HepG2 (cell line): ENCODE results near the gene PCYT2. TPM values are rescaled to one million over a fixed set of nuclear protein-coding genes. Genes with fewer than 3 reads are reported as not detected.

Experiments used
- ARHGAP35 ChIP-seq: sonication (generic); formaldehyde crosslinking; IDR thresholded peaks from 2 replicates; pipeline ENCODE4 v1.9.0; 2022; ENCODE audit warnings: mild to moderate bottlenecking, inconsistent platforms, moderate library complexity, missing genetic modification reagents, borderline replicate concordance
- ATF7 ChIP-seq, 2 experiments: fragments of 450-650 bp in 1 of 2; sonication (generic) in 1 of 2; formaldehyde crosslinking in 1 of 2; IDR thresholded peaks; 2 replicates each; pipeline versions ENCODE4 v1.4.0 to v1.6.1; 2016 to 2020; ENCODE audit warnings: antibody characterized with exemption in 1 of 2, mild to moderate bottlenecking in 1 of 2, missing genetic modification reagents in 1 of 2
- BRD4 ChIP-seq: sonication (generic); formaldehyde crosslinking; IDR thresholded peaks from 2 replicates; pipeline ENCODE4 v1.4.0; 2020; ENCODE audit warnings: missing genetic modification reagents
- CBX1 ChIP-seq: IDR thresholded peaks from one replicate; pipeline ENCODE4 v1.6.1; 2016; ENCODE audit warnings: antibody characterized with exemption, low read depth
- CENPT ChIP-seq: sonication (generic); formaldehyde crosslinking; IDR thresholded peaks from 2 replicates; pipeline ENCODE4 v1.8.0; 2022; ENCODE audit warnings: low read depth, mild to moderate bottlenecking, moderate library complexity, missing genetic modification reagents
- CREB1 ChIP-seq, 2 experiments: fragments of 450-650 bp in 1 of 2; IDR thresholded peaks; 2 replicates each; pipeline ENCODE4 v1.6.1; 2016 to 2017; ENCODE audit warnings: control low read depth in 1 of 2, mild to moderate bottlenecking in 1 of 2, missing compliant biosample characterization in 1 of 2, missing genetic modification characterization in 1 of 2
- DBP ChIP-seq: sonication (generic); formaldehyde crosslinking; IDR thresholded peaks from 2 replicates; pipeline ENCODE4 v1.4.0; 2020; ENCODE audit warnings: missing genetic modification reagents; ENCODE audit errors: not compliant biosample characterization
- EEA1 ChIP-seq: sonication (generic); formaldehyde crosslinking; IDR thresholded peaks from 2 replicates; pipeline ENCODE4 v1.5.1; 2020; ENCODE audit warnings: mild to moderate bottlenecking, missing genetic modification reagents, borderline replicate concordance
- ETV6 ChIP-seq: sonication (generic); formaldehyde crosslinking; conservative IDR thresholded peaks from 2 replicates; pipeline ENCODE4 v1.4.0; 2020; ENCODE audit warnings: missing genetic modification reagents
- KDM6A ChIP-seq: IDR thresholded peaks from 2 replicates; pipeline ENCODE4 v1.6.1; 2016; ENCODE audit warnings: low read depth
- KLF12 ChIP-seq: sonication (generic); formaldehyde crosslinking; IDR thresholded peaks from 2 replicates; pipeline ENCODE4 v1.4.0; 2020; ENCODE audit warnings: missing genetic modification reagents, borderline replicate concordance
- MBNL3 ChIP-seq: fragments of 250-450 bp; sonication (Bioruptor Pico); conservative IDR thresholded peaks from 2 replicates; pipeline ENCODE4 v1.8.0; 2022; ENCODE audit warnings: mild to moderate bottlenecking, inconsistent platforms
- NFYB ChIP-seq: sonication (generic); formaldehyde crosslinking; IDR thresholded peaks from 2 replicates; pipeline ENCODE4 v1.4.0; 2020; ENCODE audit warnings: missing genetic modification reagents
- NR2F2 ChIP-seq: IDR thresholded peaks from 2 replicates; pipeline ENCODE4 v1.6.1; 2012; ENCODE audit warnings: low read depth, inconsistent platforms, borderline replicate concordance
- SMAD9 ChIP-seq: sonication (generic); formaldehyde crosslinking; IDR thresholded peaks from 2 replicates; pipeline ENCODE4 v1.5.1; 2020; ENCODE audit warnings: mild to moderate bottlenecking, missing genetic modification reagents
- SMC3 ChIP-seq: IDR thresholded peaks from 2 replicates; pipeline ENCODE4 v1.6.1; 2011; ENCODE audit warnings: low read length, improper control_type of control experiment
- TBX2 ChIP-seq: sonication (generic); formaldehyde crosslinking; IDR thresholded peaks from 2 replicates; pipeline ENCODE4 v1.5.0; 2020; ENCODE audit warnings: missing genetic modification reagents, mild to moderate bottlenecking, borderline replicate concordance
- TBX3 ChIP-seq: fragments of 450-650 bp; IDR thresholded peaks from 2 replicates; pipeline ENCODE4 v1.6.1; 2017; ENCODE audit warnings: antibody characterized with exemption, mild to moderate bottlenecking, inconsistent platforms, borderline replicate concordance
- ZBTB38 ChIP-seq: sonication (generic); formaldehyde crosslinking; IDR thresholded peaks from 2 replicates; pipeline ENCODE4 v1.5.1; 2020; ENCODE audit warnings: mild to moderate bottlenecking, missing genetic modification reagents
- ZBTB42 ChIP-seq: sonication (generic); formaldehyde crosslinking; IDR thresholded peaks from 2 replicates; pipeline ENCODE4 v1.5.0; 2020; ENCODE audit warnings: mild to moderate bottlenecking, missing genetic modification reagents
- ZFX ChIP-seq: sonication (generic); formaldehyde crosslinking; IDR thresholded peaks from 2 replicates; pipeline ENCODE4 v1.4.0; 2020; ENCODE audit warnings: mild to moderate bottlenecking, low read depth, missing genetic modification reagents, moderate library complexity
- ZNF205 ChIP-seq: IDR thresholded peaks from 2 replicates; pipeline ENCODE4 v1.6.1; 2018; ENCODE audit warnings: missing biosample characterization, missing genetic modification reagents
- ZNF263 ChIP-seq: sonication (generic); formaldehyde crosslinking; IDR thresholded peaks from 2 replicates; pipeline ENCODE4 v1.4.0; 2020; ENCODE audit warnings: missing genetic modification reagents
- ZNF326 ChIP-seq: sonication (generic); formaldehyde crosslinking; IDR thresholded peaks from 2 replicates; pipeline ENCODE4 v1.4.0; 2020; ENCODE audit warnings: missing genetic modification reagents, borderline replicate concordance
- ZNF451 ChIP-seq: sonication (generic); formaldehyde crosslinking; IDR thresholded peaks from 2 replicates; pipeline ENCODE4 v1.5.0; 2020; ENCODE audit warnings: mild to moderate bottlenecking, missing genetic modification reagents
- ZNF552 ChIP-seq: sonication (generic); formaldehyde crosslinking; IDR thresholded peaks from 2 replicates; pipeline ENCODE4 v1.9.0; 2022; ENCODE audit warnings: missing genetic modification reagents, mild to moderate bottlenecking, borderline replicate concordance
- ZNF660 ChIP-seq: sonication (generic); formaldehyde crosslinking; IDR thresholded peaks from 2 replicates; pipeline ENCODE4 v1.5.1; 2020; ENCODE audit warnings: mild to moderate bottlenecking, low read depth, missing genetic modification reagents, borderline replicate concordance
- ZNF746 ChIP-seq: sonication (generic); formaldehyde crosslinking; IDR thresholded peaks from 2 replicates; pipeline ENCODE4 v1.8.0; 2022; ENCODE audit warnings: mild to moderate bottlenecking, missing genetic modification reagents
- ZNF839 ChIP-seq: sonication (generic); formaldehyde crosslinking; IDR thresholded peaks from 2 replicates; pipeline ENCODE4 v1.4.0; 2020; ENCODE audit warnings: missing genetic modification reagents, mild to moderate bottlenecking, borderline replicate concordance
- polyA plus RNA-seq, 8 experiments: library from polyadenylated mRNA; depleted of rRNA in 3 of 8; stranded (reverse) in 7 of 8; unstranded in 1 of 8; fragments of >200 nt; fragmentation: Illumina TruSeq in 4 of 8; extraction: Trizol in 4 of 8; gene quantifications; 2 replicates each; pipeline versions ENCODE4 v1.2.1 to v1.2.3, GENCODE V29; 2011 to 2016; ENCODE audit warnings: low read depth in 4 of 8, missing spikeins in 1 of 8, mixed read lengths in 1 of 8; ENCODE audit not compliant: insufficient read depth in 1 of 8
- total RNA-seq, 5 experiments: library from RNA; depleted of rRNA; stranded (reverse); fragments of >200 nt; fragmentation: Illumina TruSeq; extraction: Trizol; gene quantifications; 2 replicates each; pipeline ENCODE4 v1.2.3, GENCODE V29; 2016; ENCODE audit warnings: low read depth in 1 of 5
- TF ChIP-seq, protein P1 (sequence below): sonication (generic); formaldehyde crosslinking; conservative IDR thresholded peaks from 2 replicates; pipeline ENCODE4 v1.8.1; 2023; ENCODE audit warnings: missing genetic modification reagents

Gene PCYT2
- total and polyA plus RNA-seq, 2 of the 13 experiments (the other 11 are each of a cell fraction or from before 2014, with no cell fraction given) = 147 to 297 TPM

GRCh38 chr17:81863833-81864768 is 47.1 kb downstream of the PCYT2 start (continued):
- TF ChIP-seq BRD4 (CRISPR knock-in tag) = no peak
- 0 out of 2 replicates have a peak, but pooled peaks have one; percentile 36 for TF ChIP-seq EEA1
- TF ChIP-seq NR2F2 = no peak
- no peak for TF ChIP-seq CREB1 (IDR thresholded peaks at IDR 0.05)
- no peak for TF ChIP-seq CREB1 (CRISPR knock-in tag; IDR thresholded peaks at IDR 0.05)
- TF ChIP-seq ARHGAP35 (CRISPR knock-in tag) = no peak
- TF ChIP-seq ZNF552 (CRISPR knock-in tag) = no peak
- no peak for TF ChIP-seq KLF12 (CRISPR knock-in tag)
- TF ChIP-seq ZNF839 = no peak
- no peak for TF ChIP-seq ZNF746 (CRISPR knock-in tag)
- TF ChIP-seq MBNL3 (CRISPR knock-in tag) = no peak
- TF ChIP-seq SMC3 = 0 out of 2 replicates have a peak, but pooled peaks have one; percentile 2
- no peak for TF ChIP-seq ZNF205 (CRISPR knock-in tag)
- peak; percentile 71; the same call in 1 of the 2 replicates for TF ChIP-seq ZBTB38 (CRISPR knock-in tag)
- no peak for TF ChIP-seq TBX2 (CRISPR knock-in tag)
- 0 out of 2 replicates have a peak, but pooled peaks have one; percentile 7 for TF ChIP-seq NFYB (CRISPR knock-in tag)
- TF ChIP-seq ZFX = 0 out of 2 replicates have a peak, but pooled peaks have one; percentile 17
- TF ChIP-seq, protein P1, sequence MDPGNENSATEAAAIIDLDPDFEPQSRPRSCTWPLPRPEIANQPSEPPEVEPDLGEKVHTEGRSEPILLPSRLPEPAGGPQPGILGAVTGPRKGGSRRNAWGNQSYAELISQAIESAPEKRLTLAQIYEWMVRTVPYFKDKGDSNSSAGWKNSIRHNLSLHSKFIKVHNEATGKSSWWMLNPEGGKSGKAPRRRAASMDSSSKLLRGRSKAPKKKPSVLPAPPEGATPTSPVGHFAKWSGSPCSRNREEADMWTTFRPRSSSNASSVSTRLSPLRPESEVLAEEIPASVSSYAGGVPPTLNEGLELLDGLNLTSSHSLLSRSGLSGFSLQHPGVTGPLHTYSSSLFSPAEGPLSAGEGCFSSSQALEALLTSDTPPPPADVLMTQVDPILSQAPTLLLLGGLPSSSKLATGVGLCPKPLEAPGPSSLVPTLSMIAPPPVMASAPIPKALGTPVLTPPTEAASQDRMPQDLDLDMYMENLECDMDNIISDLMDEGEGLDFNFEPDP (CRISPR knock-in tag) = no peak
- no peak for TF ChIP-seq TBX3
- TF ChIP-seq SMAD9 (CRISPR knock-in tag) = no peak
- no peak for TF ChIP-seq ZNF660 (CRISPR knock-in tag)
- TF ChIP-seq ZNF326 (CRISPR knock-in tag) = peak; percentile 68
- no peak for TF ChIP-seq ETV6 (CRISPR knock-in tag)
- TF ChIP-seq KDM6A (CRISPR knock-in tag) = no peak
- peak; percentile 31; the same call in 1 of the 2 replicates for TF ChIP-seq ZNF263 (CRISPR knock-in tag)
- TF ChIP-seq CENPT = no peak
- no peak for TF ChIP-seq CBX1
- TF ChIP-seq ZBTB42 (CRISPR knock-in tag) = no peak
- 0 out of 2 replicates have a peak, but pooled peaks have one; percentile 41 for TF ChIP-seq ZNF451 (CRISPR knock-in tag)
- no peak for TF ChIP-seq DBP (CRISPR knock-in tag)
- TF ChIP-seq ATF7 (IDR thresholded peaks at IDR 0.05) = no peak
- TF ChIP-seq ATF7 (CRISPR knock-in tag; IDR thresholded peaks at IDR 0.05) = no peak
